Tibial nerve (tissue), 3 donors: ENCODE measurements around the gene SIAE.

Source experiments
- EP300 ChIP-seq, 2 donors: sonication (generic); formaldehyde crosslinking; IDR thresholded peaks; one replicate each; pipeline ENCODE4 v1.6.1; 2017; ENCODE audit warnings: antibody characterized with exemption in 2 of 2, mild to moderate bottlenecking in 1 of 2
- POLR2A ChIP-seq, 2 donors: fragments of 450-650 bp; IDR thresholded peaks; one replicate each; pipeline ENCODE4 v1.6.1; 2017; ENCODE audit warnings: antibody characterized with exemption in 2 of 2, mild to moderate bottlenecking in 2 of 2, moderate library complexity in 2 of 2

- no peak for TF ChIP-seq POLR2A (IDR thresholded peaks at IDR 0.05)
- no peak for TF ChIP-seq EP300 (IDR thresholded peaks at IDR 0.05)
Observed at GRCh38 chr11:124648610-124649009, 24.9 kb downstream of the SIAE start.
